OCI-LY7 (cell line): ENCODE data around the gene TOX3.

Experiments used
- CTCF ChIP-seq: fragments of 200-600 bp; sonication (generic); conservative IDR thresholded peaks from 2 replicates; pipeline ENCODE4 v1.5.1; 2014; ENCODE audit warnings: mild to moderate bottlenecking, antibody characterized with exemption, low read length, moderate library complexity, mixed read lengths
- EZH2phosphoT487 ChIP-seq: fragments of 200-600 bp; sonication (generic); IDR thresholded peaks from 2 replicates; pipeline ENCODE4 v1.6.1; 2018; ENCODE audit warnings: low read depth, borderline replicate concordance, mild to moderate bottlenecking, mixed run types, antibody characterized with exemption, low read length, moderate library complexity, mixed read lengths

GRCh38 chr16:52567193-52567592, 20.2 kb upstream of the TOX3 start:
- TF ChIP-seq CTCF (no peak), EZH2phosphoT487 (no peak)
